HG02981 (cell line): Measurements from ENCODE around the gene NENF.
A peak's percentile ranks its signal among the peaks of the same experiment; 100 is the strongest.
"Not testable (repeated sequence)": the region's sequence is repeated elsewhere in the genome, so short reads cannot be mapped to it uniquely, and the experiment has no call there.

ENCODE experiments used
- ATAC-seq: cut with Tn5 transposase; IDR thresholded peaks from one replicate; pipeline ENCODE4 v1.9.1; 2021; ENCODE audit warnings: mild to moderate bottlenecking, moderate library complexity; ENCODE audit not compliant: unreplicated experiment

NENF gene

DNA sequence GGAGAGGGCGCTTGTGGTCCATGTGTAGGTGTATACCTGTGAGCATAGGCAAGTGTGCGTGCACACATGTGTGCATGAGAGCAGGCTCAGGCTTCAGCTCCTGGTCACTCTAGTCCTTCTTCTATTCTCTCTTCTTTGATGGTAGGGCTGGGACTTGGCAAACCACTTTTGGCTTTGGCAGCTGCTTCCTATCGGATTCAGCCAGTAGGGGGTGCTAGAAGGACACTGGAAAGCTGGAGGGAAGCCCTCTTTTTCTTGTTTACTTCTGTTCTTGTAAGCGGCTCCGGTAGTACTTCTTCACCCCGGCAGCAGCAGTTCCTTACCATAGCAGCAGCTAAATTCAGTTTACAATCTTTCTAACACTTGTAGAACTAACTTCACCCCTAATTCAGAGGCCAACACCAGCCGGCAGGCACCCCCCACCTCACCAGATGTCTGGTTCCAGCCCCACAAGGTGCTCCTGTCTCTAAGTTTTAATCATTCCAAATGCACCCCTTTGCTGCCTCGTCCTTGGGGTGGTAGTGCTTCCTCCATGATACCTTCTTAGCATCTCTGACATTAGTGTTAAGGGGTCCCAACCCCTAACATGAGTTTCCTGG is 25.1 kb downstream of the NENF start:
- no peak for ATAC-seq

DNA sequence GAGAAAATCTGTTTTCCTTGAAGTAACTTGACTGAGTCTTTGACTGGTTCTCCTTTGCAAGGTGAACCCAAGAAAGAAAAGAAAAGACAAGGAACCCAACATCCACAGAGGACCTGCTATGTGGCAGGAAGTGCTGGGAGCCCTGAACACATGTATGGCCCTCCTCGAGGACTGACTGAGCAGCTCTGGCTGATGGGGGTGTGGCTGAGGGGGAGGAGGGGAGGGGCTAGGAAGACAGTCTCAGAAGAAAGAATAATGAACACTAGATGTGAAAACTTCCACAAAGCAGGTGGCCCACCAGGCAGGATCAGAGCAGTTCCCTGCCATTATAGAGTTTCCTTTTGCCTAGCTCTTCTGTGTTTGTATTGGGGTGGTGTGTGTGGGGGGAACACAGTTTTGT is 26.1 kb downstream of the NENF start:
- ATAC-seq, result no peak

DNA sequence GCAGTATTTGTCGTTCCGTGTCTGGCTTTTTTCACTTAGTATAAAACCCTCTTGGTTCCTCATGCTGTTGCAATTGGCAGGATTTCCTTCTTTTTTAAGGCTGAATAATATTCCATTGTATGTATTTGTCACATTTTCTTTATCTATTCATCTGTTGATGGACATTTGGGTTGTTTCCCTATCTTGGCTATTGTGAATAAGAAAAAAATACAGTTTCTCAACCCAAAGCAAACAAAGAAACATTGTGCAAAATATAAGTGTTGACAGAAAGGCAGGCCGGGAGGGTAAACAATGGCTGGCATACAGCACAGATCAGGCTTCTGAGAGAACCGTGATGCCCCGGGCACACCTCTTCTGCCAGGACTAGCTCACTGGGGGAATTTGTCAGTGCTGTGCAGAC is 26.9 kb downstream of the NENF start:
- ATAC-seq, result no peak

DNA sequence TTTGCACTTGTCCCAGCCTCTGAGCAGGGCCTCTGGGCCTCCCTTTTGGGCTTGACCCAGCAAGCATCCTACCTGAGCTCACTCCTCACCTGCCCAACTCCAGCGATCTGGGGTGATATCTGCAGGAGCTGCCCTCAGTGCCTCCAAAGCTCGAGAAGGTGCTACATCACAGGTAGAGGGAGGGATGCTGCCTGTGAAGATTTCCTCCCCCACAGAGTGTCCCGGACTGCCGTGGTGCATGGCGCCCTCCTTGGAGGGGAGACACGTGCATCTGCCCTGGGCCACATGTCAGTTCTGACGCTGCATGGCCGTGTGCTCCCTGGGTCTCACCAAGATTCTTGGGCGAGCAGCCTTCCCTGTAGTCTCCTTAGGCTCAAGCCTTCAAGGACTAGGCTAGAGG is 27.7 kb downstream of the NENF start:
- no peak for ATAC-seq

DNA sequence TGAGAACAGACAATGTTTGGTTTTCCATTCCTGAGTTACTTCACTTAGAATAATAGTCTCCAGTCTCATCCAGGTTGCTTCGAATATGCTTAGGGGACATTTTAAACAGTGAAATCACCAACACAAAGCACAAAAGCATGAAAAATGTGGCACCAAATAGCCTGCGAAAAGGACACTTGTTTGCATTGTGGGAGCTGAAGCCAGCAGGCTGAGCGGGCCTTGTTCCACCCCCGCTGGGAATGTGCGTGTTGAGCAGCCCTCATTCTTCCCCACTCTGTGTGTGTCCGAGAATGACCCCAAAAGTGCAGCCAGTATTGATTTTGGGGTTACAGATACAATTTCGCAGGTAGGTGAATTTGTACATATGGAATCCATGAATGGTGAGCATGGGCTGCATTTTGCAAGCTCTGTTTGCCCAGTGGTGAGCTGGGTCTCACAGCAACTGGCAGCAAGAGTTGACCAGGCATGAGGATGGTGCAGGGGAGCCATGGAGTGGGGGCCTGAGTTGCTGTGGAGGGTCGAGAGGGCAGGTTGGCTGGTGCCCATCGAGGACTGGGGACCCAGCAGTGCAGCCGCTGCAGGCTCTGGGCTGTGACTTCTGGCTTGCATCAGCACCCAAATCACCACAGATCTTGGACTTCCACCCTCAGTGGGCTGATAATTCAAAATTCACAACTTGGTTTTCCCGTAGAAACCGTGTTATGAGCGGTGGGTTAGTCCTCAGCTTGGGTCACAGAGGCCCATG is 29.4 kb downstream of the NENF start:
- ATAC-seq, result no peak

DNA sequence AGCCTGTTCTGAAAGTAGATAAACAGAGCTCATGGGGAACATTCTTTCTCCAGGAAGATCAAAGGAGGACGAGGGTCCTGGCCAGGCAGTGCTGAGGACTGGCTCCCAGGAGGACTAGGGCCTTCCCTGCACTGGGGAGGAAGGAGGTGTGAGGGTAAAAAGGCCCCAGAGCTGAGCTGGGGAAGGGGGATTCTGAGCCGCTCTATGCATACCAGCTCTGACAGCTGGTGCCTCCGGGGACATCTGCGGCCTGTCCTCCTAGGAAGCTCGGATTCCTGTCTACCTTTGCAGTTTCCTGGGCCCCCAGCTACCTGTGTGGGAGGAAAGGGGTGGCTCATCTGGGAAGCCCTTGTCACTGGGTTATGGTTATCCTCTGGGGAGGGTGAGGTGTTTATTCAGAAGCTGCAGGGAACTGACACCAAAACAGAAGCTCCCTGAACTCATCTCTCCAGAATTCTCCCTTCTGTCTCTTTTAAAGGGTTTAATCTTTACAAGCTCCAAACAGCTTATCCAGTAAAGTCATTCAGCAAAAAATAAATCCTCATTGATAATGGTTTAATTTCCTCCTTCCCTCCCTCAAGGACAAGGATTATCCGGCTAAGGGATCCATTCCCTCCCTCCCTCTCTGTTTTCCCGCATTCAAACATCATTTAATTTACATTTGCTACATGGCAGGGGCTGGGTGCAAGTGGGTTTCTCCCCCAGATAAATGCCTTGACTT is 31.0 kb downstream of the NENF start:
- ATAC-seq, result no peak

DNA sequence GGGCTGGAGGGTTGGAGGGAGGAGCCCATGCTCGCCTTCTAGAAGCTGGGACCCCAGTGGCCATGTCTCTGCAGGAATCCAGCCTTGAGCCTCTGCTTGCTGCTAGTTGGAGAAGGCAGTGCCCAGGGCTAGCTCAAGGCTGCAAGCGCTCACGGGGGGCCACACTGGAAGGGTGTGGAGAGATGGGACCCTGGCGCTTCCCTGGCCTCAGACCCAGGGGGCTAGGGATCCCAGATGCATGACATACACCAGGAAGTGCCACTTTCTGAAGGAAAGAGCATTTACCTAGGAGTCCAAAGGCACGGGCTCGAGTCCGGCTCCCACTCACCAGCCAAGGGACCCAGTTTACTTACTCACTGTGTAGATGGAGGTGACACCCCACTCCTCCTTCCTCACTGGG is 32.6 kb downstream of the NENF start:
- ATAC-seq, result no peak

DNA sequence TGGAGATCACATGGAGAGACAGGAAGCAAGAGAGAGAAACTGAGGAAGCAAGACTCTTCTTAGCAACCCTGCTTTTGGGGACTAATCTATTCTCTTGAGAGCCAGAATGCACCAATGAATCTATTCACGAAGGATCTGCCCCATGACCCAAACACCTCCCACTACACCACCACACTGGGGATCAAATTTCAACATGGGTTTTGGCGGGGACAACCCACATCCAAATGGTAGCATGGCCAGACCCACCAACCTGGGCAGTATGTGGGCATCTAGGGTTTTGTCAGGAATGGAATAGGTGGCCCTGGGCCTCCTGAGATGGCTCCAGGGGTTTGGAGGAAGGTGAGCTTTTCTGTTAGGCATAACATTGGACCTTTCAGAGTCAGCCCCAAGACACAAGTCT is 33.7 kb downstream of the NENF start:
- ATAC-seq, result no peak

DNA sequence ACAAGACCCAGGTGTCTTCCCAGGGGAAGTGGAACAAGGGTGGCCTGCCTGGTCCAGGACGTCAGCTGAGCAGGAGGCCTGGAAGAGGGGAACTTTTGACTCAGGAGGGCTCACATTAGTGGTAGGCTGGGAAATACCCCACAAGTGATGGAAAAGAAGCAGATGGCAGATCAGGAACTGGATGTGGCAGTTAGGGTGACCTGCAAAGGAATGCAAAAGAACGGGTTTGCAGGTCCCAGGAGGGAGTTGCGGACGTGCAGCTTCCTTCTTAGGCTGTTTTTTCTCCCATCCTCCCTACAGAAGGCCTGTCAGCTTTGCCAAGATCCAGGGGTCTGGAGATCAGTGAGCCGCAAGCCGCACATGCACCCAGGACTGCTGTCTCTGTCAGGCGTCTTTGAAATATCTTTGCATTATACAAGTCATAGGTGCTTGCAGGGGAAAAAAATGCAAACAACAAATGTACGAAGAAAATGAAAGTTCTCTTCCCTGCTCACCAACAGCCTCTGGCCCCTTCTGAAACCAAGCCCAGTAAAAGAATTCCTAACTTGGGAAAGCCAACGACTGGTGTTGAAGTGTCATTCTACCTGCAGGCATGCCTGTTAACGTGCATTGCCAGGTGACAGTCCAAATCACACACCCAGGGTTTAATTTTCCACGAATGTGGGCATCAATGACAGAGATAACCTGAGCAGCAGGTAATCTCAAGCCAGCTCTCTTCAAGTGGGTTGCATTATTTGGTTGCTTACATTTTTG is 34.4 kb downstream of the NENF start:
- no peak for ATAC-seq

DNA sequence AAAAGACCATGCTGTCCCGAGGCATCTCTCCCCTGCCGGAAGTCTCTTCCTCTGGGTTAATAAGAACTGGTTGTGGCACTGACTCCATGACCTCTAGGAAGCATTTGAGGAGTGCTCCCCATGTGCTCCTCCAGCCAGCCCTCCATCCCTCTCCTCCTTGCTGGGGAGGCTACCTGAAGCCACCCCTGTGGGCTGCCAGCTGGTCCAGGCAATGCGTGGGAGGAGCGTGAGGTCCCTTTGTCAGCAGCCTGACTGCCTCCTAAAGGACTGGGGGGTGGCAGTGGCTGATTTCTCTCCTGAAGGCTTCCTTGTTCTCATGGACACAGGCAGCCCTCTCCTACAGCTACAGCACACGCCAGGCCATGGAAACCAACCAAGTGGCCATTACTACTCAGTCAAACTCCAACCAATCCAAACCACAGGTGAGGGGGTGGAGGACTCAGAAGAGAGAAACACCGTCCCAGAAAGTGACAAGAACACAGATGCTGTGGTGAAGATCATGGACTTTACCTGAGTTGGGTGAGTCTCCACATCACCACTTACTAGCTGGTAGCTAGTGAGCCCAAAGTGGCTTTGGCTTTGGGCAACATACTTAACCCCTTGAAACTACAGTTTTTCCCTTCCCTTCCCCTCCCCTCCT is 35.2 kb downstream of the NENF start:
- ATAC-seq, result no peak

DNA sequence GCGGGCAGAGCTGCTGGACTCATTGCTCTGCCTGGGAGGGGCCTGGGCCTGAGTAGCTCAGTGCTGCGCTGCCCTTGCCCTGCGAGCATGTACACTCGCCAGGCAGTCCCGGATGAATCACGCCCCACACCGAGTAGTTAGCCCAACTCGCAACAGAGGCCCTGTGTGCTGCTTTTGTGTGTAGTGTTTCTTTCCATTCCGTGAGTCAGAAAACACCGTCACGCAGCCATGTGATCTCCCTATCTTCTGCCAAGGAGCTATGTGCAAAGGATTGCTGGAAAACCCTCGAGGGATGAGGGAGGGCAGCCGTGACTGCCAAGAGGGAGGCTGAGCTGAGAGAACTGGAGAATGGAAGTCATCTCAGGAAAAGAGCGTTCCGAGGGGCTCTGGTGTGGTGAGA is 37.3 kb downstream of the NENF start:
- no peak for ATAC-seq

DNA sequence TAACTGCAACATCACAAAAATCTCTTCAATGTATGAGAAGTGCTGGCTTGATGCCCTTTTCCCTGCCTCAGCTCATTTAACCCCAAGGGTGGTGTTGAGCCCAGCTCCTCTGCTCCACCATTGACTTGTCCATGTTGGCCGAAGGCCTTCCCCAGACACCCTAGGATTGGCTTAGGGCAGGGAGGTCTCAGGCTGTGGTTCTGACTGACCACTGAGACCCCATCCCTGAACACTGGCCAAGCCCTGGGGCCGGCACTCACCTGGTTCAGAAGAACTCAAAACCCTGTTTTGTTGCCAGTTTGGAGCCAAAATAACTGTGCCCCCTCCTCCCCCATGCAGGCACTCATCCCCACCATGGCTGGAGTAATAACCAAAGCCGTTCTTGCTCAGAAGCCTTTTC is 38.6 kb downstream of the NENF start:
- ATAC-seq, result no peak

DNA sequence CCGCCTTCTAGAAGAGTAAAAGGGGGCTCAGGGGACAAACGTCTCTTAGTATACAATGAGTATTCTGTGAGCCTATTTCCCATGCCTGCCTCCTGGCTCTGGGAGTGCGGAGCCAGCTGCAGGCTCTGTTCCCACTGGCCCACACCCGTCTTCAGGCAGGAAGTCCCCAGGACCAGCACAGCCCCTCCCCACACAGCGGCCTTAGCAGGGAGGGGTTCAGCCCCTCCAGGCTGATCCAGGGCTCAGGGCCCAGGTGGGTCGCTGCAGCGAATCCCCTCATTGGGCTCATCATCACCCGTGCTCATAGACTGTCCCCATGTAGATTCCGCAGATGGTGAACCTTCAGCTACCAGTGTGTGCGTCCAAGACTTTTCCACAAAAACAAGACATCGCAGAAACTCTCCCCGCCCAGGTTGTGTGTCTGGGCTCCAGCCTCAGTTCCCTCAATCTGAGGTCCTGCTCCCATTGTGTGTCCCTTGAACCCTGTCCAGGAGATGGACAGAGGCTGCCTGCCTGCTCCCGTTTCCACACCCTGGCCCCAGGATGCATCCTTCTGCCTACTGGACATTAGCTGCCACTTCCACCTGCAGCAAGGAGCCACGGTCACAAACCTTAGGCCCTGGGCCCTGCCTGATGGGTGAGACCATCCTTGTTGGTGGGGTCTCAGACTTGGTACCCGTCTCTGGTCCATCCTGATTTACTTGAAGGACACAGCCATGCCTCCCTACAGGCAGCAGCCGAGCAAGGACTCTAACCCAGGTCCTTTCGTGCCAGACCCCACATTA is 39.4 kb downstream of the NENF start:
- ATAC-seq, result no peak

DNA sequence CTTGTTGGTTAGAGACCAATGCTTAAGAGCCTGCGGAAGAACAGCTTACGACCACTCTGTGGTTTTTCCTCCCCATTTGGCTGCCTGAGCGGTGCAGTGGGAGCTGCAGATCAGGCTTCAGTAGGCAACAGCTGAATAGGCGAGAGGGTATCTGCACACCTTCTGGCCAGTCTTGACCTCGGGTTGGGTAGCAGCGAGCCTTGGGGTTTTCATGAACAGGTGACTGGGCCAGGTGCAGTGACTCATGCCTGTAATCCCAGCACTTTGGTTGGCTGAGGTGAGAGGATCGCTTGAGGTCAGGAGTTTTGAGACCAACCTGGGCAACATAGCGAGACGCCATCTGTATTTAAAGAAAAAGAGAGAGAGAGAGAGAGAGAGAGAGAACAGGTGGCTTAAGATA is 41.0 kb downstream of the NENF start:
- no peak for ATAC-seq

DNA sequence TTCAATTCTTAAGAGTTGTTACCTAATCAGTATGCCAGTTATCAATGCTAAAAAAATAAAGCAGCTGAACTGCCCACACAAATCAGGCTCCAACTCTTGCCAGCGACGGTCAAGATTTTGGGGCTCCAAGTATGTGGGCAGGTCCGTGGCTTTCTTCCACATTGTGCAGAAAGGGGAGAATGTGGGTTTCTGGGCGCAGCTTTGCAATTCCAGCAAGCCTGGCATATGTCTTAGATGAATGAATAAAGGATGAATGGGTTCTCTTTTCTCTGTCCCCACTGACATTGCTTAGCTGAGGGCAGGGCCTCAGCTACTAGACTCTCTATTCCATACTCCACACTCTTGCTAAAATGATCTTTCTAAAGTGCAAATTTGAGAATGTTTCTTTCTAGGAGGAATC is 42.4 kb downstream of the NENF start:
- ATAC-seq, result no peak

DNA sequence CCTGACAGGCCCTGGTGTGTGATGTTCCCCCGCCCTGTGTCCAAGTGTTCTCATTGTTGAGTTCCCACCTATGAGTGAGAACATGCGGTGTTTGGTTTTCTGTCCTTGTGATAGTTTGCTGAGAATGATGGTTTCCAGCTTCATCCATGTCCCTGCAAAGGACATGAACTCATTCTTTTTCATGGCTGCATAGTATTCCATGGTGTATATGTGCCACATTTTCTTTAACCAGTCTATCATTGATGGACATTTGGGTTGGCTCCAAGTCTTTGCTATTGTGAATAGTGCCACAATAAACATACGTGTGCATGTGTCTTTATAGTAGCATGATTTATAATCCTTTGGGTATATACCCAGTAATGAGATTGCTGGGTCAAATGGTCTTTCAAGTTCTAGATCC is 43.1 kb downstream of the NENF start:
- ATAC-seq, result not testable (repeated sequence)

DNA sequence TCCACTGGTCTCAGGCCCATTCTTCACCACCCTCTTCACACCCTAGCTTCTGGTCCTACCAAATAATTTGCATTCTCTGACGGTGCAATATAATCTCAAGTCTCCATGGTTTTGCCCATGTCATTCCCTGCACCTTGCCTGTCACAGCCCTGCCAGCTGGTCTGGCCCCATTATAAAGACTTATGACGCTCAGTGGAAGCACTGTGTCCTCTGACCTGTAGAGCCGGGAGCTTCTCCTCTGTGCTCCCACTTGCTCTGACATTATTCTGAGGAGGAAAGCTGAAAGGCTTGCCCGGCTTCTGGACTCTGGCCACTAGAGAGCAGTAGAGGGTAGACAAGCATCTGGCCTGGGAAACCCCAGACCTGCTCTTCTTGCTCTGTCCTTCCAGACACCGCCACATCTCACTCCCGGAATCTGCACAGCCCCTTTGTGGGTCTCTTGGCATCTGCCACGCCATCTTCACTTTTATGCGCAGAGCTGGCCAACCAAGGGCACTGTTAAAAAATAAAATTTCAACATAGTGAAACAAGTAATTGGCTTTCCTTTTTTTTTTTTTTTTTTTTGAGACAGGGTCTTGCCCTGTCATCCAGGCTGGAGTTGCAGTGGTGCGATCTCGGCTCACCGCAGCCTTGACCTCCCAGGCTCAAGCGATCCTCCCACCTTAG is 44.4 kb downstream of the NENF start:
- ATAC-seq, result peak; percentile 88

DNA sequence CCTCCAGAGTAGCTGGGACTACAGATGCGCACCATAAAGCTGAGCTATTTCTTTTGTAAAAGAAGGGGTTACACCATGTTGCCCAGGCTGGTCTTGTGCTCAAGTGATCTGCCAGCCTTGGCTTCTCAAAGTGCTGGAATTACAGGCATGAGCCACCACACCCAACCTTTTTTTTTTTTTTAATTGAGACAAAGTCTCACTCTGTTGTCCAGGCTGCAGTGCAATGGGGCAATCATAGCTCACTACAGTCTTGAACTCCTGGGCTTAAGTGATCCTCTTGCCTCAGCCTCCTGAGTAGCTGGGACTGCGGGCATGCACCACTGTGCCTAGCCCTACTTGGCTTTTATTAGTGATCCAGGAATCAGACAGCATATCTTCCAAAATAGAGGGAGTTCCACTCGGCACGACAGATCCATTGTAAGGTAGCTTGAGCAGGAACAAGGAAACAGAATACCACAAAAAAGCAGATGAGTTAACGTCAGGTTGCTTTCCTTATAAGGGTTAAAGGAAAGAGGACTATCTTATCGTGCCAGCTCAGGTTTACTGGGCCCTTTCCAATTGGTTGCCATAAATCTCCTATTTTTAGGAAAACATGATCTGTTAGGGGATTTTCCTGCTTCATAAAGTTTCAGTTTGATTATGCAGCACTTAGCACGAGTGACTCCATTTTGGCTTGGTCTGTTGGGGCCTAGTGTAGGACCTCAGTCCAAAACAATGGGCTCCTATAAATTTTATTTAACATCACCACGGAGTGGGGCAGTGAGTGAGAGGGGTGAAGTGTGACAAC is 45.2 kb downstream of the NENF start:
- ATAC-seq, result no peak

DNA sequence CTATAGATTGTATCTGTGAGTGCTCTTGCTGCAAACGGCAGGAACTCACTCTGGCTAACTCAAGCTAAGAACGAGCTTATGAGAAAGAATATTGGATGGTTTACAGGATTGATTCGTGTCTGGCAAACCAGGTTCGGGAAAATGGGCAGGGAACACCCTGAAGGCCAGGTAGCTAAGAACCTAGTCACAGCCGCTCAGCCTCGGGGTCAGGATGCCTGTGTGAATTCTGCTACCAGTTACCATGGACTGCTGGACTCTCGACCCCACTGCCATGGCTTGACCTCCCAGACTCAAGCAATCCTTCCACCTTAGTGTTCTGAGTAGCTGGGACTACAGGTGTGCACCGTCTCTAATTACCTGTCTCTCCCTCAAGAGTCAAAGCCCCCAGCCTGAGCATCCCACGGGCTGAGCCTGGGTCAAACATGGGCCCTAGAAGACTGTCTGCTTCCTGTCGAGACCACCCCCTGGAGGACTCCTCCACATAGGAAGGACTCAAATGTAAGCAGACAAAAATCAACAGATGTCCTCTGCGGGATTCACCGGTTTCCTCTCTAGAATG is 45.8 kb downstream of the NENF start:
- ATAC-seq, result no peak
